ENCODE data around the gene ITGB7. TPM values are rescaled to one million over a fixed set of nuclear protein-coding genes. Genes with fewer than 3 reads are reported as not detected.

ITGB7 gene
- total and polyA plus RNA-seq, 2 of the 4 experiments (the other 2 are of a cell fraction) = 0.18 to 0.44 TPM

DNA sequence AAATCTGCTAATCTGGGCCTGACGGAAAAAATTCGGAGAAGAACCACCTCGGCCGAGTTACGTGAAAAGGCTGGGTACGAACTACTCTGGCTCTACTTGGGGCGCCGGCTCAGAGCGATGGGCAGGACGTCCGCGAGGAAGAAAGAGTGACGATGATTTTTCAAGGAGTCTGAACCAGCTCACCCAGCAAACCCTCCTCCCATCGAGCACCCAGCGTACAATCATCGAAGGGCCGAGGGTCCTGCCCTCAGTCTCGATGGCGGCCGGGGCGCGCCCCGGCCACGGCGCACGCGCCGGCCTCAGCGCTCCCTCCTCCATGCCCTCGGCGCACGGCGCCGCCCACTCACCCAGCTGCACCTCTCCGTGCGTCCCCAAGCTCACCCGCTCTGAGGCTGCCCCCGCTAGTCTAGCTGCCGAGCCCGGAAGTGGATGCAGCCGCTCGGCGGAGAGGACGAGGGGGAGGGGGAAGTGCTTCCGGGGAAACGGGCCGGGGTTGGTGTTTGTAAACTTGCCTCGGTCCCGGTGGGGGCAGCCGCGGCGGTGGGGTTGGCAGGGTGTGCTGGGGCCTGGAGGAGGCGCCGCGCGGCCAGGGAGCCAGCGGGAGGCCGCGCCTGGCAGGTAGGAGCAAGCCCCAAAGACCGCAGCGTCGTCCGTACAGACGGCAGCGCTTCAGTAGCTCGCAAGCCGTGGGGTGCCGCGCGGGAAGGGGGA, 26.7 kb downstream of the ITGB7 start, which contains the start of the genes CSAD and ZNF740:
TSS of gene CSAD (minus strand) at position 706 of the 711 bp plus-strand sequence. CDS start 7,455 bp downstream, outside the sequence.
TSS of gene ZNF740 (plus strand) at position 503 of the 711 bp plus-strand sequence. CDS start 1,262 bp downstream, outside the sequence.
- no TSS peak for BruUV-seq (replicated peaks)
- 0% methylated on average over 21 of the region's 70 CpGs; no CpG with 5 or more reads in 1 of the 2 experiments for WGBS, 2 experiments (ENCODE audit: extremely low coverage in 2 of 2, insufficient read length in 1 of 2)
- Histone ChIP-seq H3K27ac (ENCODE audit: insufficient read depth, low read length) (peak within 1 kb of the TSS; percentile 89), H2AK9ac (replicated peaks; ENCODE audit: low read depth, low read length, poor library complexity) (peak within 1 kb of the TSS; percentile 97), H2BK15ac (ENCODE audit: low read depth, low read length) (peak within 1 kb of the TSS; percentile 4; the same call in 2 of the 3 replicates), H4K20me1 (ENCODE audit: insufficient read depth, low read length) (peaks cover 21% of the 10 kb centered on the region; the same call in 1 of the 2 replicates), H3K9ac (ENCODE audit: low read depth, low read length) (peak within 1 kb of the TSS; percentile 91), H3K9me3 (ENCODE audit: control insufficient read depth, insufficient read depth, low read length) (no peaks in the 10 kb centered on the region), H3K36me3 (ENCODE audit: control insufficient read depth, insufficient read depth, low read length) (peaks cover 21% of the 10 kb centered on the region), H2BK5ac (ENCODE audit: low read depth, low read length, poor library complexity, severe bottlenecking) (peak within 1 kb of the TSS; percentile 93), H3K4me3 (ENCODE audit: insufficient read depth, low read depth, low read length) (peak within 1 kb of the TSS; percentile 75), H2AFZ (replicated peaks; ENCODE audit: low read length, poor library complexity) (peak within 1 kb of the TSS; percentile 99), H3K4ac (ENCODE audit: low read depth, low read length) (peak within 1 kb of the TSS; percentile 99), H4K91ac (ENCODE audit: insufficient read depth, low read depth, low read length) (peak within 1 kb of the TSS; percentile 93), H3K4me2 (ENCODE audit: low read depth, low read length) (peak within 1 kb of the TSS; percentile 94), H2BK120ac (ENCODE audit: low read depth, low read length) (peak within 1 kb of the TSS; percentile 60), H3K56ac (ENCODE audit: extremely low read depth, insufficient read depth, low read length) (peak within 1 kb of the TSS; percentile 88), H3K9me1 (ENCODE audit: insufficient read depth, low read length) (peaks cover 12% of the 10 kb centered on the region), H4K5ac (ENCODE audit: low read depth, low read length) (peak within 1 kb of the TSS; percentile 75), H2AK5ac (ENCODE audit: low read depth, low read length) (peak within 1 kb of the TSS; percentile 72), H3K18ac (ENCODE audit: low read depth, low read length) (peak within 1 kb of the TSS; percentile 78), H3K23ac (ENCODE audit: low read depth, low read length) (peak within 1 kb of the TSS; percentile 98), H4K8ac (ENCODE audit: low read depth in 2 of 2, low read length in 2 of 2) (peak within 1 kb of the TSS; percentile 98), H3K27me3 (ENCODE audit: control insufficient read depth, insufficient read depth, low read length) (no peaks in the 10 kb centered on the region), H3K79me1 (ENCODE audit: low read depth in 1 of 2, low read length in 2 of 2) (peaks cover 33 to 58% of the 10 kb centered on the region in 2 experiments), H3K4me1 (ENCODE audit: control insufficient read depth, insufficient read depth, low read length) (peaks cover 17% of the 10 kb centered on the region), H2BK20ac (ENCODE audit: low read depth, low read length) (no peak within 1 kb of the TSS), H3K14ac (replicated peaks; ENCODE audit: low read depth, low read length) (peak within 1 kb of the TSS; percentile 99)
- ATAC-seq (ENCODE audit: low read depth) = peak; percentile 95
- DNase-seq = peak; percentile 97
- ChIA-PET CTCF (interaction anchor here (1.2 to 2.3 kb wide), 2 partner anchors 17 to 141 kb away, joined by 3 to 10 read pairs; partner anchors contain the start of gene AAAS), POLR2A (ENCODE audit: unreplicated experiment) (interaction anchor here (0.7 to 1.3 kb wide), 4 partner anchors 12 to 132 kb away, joined by 3 to 10 read pairs (median 4); partner anchors contain the start of gene SPRYD3)
- dilution Hi-C loops (cut with HindIII; ENCODE audit: low sequenced_read_pairs, unreplicated experiment) = no loop called here
- in situ Hi-C loops (cut with MboI; ENCODE audit: low sequenced_read_pairs) = no loop called here
- intact Hi-C loops (cut with micrococcal nuclease) = loop anchor here (2.0 kb wide), 2 partner anchors 82 to 102 kb away; partner anchors contain the start of gene SPRYD3
- peak; percentile 65; the same call in 1 of the 2 replicates for TF ChIP-seq POLR2A (IDR thresholded peaks at IDR 0.05; ENCODE audit: low read depth, low read length)
- no peak; the same call in 1 of the 2 replicates for TF ChIP-seq NFE2L2 (IDR thresholded peaks at IDR 0.05; ENCODE audit: low read depth, low read length)
- TF ChIP-seq, protein P1, sequence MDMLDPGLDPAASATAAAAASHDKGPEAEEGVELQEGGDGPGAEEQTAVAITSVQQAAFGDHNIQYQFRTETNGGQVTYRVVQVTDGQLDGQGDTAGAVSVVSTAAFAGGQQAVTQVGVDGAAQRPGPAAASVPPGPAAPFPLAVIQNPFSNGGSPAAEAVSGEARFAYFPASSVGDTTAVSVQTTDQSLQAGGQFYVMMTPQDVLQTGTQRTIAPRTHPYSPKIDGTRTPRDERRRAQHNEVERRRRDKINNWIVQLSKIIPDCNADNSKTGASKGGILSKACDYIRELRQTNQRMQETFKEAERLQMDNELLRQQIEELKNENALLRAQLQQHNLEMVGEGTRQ (IDR thresholded peaks at IDR 0.05; ENCODE audit: low read depth, low read length) = no peak
- TF ChIP-seq, protein P2, sequence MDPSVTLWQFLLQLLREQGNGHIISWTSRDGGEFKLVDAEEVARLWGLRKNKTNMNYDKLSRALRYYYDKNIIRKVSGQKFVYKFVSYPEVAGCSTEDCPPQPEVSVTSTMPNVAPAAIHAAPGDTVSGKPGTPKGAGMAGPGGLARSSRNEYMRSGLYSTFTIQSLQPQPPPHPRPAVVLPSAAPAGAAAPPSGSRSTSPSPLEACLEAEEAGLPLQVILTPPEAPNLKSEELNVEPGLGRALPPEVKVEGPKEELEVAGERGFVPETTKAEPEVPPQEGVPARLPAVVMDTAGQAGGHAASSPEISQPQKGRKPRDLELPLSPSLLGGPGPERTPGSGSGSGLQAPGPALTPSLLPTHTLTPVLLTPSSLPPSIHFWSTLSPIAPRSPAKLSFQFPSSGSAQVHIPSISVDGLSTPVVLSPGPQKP (IDR thresholded peaks at IDR 0.05; ENCODE audit: borderline replicate concordance, low read depth, low read length) = no peak
- peak; percentile 96 for TF ChIP-seq MAZ (IDR thresholded peaks at IDR 0.05; ENCODE audit: borderline replicate concordance, low read depth, low read length)
- no peak for TF ChIP-seq CEBPB (IDR thresholded peaks at IDR 0.05; ENCODE audit: low read depth, low read length)
- peak; percentile 76 for TF ChIP-seq MXI1 (IDR thresholded peaks at IDR 0.05; ENCODE audit: borderline replicate concordance, low read depth, low read length)
- TF ChIP-seq BHLHE40 (IDR thresholded peaks at IDR 0.05; ENCODE audit: low read depth, low read length) = peak; percentile 4; the same call in 1 of the 2 replicates
- TF ChIP-seq FOS (IDR thresholded peaks at IDR 0.05; ENCODE audit: low read depth, low read length) = 0 out of 2 replicates have a peak, but pooled peaks have one; percentile 27
- TF ChIP-seq RCOR1 (IDR thresholded peaks at IDR 0.05; ENCODE audit: insufficient replicate concordance, low read length) = no peak
- TF ChIP-seq CHD1 (IDR thresholded peaks at IDR 0.05; ENCODE audit: low read depth, low read length) = no peak
- TF ChIP-seq SMC3 (IDR thresholded peaks at IDR 0.05; ENCODE audit: low read depth, low read length) = no peak
- no peak for TF ChIP-seq RFX5 (IDR thresholded peaks at IDR 0.05; ENCODE audit: low read depth, low read length)
- no peak for TF ChIP-seq MAFK (IDR thresholded peaks at IDR 0.05; ENCODE audit: low read depth, low read length)
- TF ChIP-seq RAD21 (IDR thresholded peaks at IDR 0.05; ENCODE audit: low read length) = no peak
